ENCODE results near the gene RPAP3.
A peak's percentile ranks its signal among the peaks of the same experiment; 100 is the strongest.
"Not testable (repeated sequence)": the region's sequence is repeated elsewhere in the genome, so short reads cannot be mapped to it uniquely, and the experiment has no call there.

The RPAP3 gene

DNA sequence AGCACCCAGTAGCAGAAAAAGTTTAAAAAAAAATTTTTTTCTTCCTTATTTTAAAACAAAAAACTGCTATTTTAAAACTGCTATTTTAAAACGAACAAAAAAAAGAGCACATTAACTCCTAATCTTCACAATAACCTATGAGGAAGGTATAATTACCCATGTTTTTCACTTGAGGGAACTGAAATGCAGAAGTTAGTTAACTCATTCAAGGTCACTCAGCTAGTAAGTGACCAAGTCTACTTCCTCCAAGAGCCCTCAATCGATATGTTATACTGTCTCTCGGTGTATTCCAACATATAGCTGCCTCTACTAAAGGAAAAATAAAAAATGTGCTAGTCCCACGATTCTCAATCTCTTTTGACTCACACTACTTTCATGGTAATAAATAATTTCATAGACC lies 7.8 kb downstream of the RPAP3 start:
- FAIRE-seq (peak; percentile 44), DNase-seq (ENCODE audit: extremely low spot score, insufficient read length, low read depth) (no peak)

DNA sequence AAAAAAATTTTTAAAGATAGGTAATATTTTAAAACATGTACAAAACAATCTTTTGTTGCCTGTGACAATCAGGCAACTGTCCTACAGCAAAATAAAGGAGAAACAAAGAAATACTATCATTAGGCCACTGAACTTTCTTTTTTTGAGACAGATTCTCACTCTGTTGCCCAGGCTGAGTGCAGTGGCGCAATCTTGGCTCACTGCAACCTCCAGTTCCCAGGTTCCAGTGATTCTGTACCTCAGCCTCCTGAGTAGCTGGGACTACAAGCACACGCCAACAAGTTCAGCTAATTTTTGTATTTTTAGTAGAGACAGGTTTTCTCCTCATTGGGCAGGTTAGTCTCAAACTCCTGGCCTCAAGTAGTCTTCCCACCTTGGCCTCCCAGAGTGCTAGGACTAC lies 16.6 kb downstream of the RPAP3 start:
- DNase-seq (ENCODE audit: extremely low spot score, insufficient read length, low read depth) (no peak), FAIRE-seq (no peak)

DNA sequence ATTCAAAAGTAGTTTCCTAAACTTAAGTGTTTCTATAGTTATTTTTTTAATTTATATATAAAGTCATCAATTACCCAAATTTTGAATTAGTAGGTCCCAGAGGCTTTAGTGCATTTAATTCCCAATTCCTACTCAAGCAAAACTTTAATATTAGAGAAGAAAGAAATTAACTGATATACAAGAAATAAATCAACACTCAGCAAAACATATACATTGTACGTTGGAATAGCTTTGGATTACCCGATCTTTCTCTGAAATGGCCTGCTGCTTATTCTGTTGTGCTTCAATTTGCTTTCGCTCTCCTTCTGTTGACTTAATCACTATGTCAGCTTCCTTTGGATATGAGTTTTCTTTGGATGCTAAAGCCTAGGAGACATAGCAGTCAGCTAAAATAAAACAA lies 18.2 kb downstream of the RPAP3 start:
- FAIRE-seq (no peak), DNase-seq (ENCODE audit: extremely low spot score, insufficient read length, low read depth) (no peak)

DNA sequence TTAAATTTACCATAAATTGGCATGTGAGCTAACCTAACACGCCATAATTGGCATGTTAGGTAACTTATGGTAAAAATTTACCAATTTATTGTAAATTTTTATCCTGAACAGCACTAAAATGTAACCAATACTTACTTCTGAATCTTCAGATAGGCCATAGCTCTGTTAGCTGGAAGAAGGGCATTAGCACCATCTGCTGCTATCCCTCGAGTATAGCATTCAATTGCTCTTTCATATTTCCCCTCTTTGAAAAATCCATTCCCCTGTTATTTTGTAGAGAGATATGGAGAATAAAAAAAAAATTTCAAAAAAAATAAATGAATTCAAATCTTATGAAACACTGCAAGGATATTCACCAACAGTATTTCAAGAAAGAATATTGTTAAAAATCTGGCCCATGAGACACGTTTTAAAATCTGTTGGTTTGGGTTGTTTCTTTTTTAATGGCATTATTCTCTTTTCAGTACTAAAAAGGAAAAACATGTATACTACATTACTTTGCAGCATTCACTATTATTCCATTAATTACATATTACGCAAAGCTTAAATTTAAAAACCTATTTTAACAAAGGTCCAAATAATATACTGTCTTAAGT lies 19.1 kb downstream of the RPAP3 start:
- peak; percentile 70 for FAIRE-seq
- no peak for DNase-seq (ENCODE audit: extremely low spot score, insufficient read length, low read depth)

DNA sequence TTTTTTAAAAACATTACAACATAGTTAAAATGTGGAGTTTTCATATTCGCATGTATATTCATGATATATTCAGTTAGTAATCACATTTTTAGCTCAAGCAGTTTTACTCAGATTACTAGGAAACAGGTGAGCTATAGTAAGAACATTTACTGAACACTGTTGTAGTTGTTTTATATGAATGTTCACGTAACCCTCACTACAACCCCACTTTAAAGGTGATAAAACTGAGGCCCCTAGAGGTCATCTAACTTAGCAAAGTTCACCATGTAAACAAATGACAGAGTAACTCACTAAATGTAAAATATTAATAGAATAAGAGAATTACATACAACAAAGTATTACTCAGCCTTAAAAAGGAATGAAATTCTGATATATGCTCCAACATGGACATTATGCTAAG lies 26.0 kb downstream of the RPAP3 start:
- FAIRE-seq (no peak), DNase-seq (ENCODE audit: extremely low spot score, insufficient read length, low read depth) (no peak)

DNA sequence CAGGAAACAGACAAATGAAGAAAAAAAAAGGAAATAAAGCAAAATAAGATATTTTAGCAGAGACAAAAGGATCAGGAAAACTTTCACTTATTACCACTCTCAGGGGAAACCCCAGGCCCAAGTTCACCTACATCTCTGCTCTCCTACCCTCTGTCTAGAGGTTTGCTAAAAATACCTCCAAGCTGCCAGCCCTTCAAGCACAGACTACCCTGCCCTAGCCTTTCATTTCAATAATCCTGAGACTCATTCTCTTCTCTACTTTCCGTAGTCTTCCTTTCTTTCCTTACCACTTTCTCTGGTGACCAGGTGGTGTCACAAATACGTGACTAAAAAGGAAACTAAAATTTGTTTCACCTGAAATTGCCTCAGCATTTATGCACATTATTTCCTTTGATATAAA lies 33.8 kb downstream of the RPAP3 start:
- peak; percentile 64 for FAIRE-seq
- no peak for DNase-seq (ENCODE audit: extremely low spot score, insufficient read length, low read depth)

DNA sequence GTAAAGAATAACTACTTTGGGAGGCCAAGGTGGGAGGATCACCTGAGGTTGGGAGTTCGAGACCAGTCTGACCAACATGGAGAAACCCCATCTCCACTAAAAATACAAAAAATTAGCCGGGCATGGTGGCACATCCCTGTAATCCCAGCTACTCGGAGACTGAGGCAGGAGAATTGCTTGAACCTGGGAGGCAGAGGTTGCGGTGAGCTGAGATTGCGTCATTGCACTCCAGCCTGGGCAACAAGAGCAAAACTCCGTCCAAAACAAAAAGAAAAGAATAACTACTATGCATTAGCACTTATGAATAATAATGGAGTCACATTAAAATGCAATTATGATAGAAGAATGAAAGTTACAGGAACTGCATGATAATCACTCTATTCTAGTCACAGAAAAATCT lies 37.9 kb downstream of the RPAP3 start:
- FAIRE-seq; DNase-seq (ENCODE audit: extremely low spot score, insufficient read length, low read depth): not testable (repeated sequence)

DNA sequence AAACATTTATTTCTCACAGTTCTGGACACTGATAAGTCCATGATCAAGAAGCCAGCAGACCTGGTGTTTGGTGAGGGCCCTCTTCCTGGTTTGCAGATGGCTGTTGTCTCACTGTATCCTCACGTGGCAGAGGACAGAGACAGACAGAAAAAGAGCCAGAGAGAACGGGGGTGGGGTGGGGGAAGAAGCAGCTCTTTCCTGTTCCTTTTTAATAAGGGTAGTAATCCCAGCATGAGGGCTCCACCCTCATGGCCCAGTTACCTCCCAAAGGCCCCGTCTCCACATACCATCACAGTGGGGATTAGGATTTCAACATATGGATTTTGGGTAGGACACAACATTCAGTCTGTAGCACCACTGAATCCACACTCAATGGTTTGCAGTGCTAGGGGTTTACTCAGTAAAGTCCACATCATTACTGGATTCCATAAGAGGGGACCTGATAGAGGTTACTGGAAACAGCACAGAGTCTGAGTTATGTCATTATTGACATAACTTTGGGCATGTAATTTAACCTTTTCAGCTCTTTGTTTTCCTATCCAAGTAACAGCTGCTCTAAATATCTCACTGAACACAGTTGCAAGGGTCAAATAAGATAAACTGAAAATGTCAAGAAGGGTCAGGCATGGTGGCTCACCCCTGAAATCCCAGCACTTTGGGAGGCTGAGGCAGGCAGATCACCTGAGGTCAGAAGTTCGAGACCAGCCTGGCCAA lies 53.2 kb downstream of the RPAP3 start:
- no peak for DNase-seq (ENCODE audit: extremely low spot score, insufficient read length, low read depth)
- FAIRE-seq: no peak

DNA sequence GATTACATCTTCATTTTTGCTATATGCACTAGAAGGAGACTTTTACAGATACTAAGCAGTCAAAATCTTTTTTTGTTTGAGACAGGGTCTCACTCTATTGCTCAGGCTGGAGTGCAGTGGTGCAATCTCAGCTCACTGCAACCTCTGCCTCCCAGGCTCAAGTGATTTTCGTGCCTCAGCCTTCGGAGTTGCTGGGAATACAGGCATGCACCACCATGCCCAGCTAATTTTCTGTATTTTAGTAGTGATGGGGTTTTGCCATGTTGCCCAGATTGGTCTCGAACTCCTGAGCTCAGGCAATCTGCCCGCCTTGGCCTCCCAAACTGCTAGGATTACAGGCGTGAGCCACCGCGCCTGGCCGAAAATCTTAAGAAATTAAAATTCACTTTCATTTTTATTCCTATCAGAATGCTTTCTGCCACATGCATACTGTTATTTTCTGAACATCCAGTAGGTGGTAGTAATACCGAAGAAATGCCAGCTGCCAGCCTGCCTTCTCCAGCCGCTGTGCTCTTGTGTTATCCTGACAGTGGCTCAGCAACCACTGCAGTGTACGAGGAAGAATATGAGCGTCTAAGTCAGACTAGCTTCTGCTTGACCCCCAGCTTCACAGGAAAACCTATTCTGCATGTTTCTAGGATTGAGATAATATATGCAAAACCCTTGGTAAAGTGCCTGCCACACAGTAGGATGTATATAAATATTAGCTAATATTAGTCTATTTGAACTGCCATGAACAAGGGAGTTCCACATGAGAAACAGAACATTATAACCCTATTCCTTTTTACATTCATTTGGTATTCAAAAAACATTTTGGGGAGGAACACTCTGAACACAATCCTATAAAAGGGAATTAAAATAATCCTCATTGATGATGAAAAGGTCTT lies 54.2 kb downstream of the RPAP3 start:
- FAIRE-seq (peak; percentile 26), DNase-seq (ENCODE audit: extremely low spot score, insufficient read length, low read depth) (no peak)

DNA sequence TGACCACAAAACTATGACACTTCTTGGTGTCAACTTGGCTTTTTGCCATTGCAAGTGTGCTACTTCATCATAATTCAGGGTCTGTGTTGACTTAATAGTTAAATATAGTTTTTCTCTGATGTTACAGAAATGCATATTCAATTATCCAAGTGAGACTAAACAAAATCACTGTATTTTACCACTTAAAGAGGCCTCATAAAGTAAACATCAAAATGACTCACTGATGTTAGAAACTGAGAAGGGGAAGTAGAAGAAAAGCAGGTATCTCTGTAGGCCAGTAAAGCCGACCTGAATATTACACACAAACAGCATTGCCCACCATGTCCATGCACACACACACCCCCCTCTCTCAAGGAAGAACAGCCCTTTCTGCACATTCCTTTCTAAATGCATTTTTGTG lies 55.4 kb downstream of the RPAP3 start:
- FAIRE-seq: peak; percentile 76

DNA sequence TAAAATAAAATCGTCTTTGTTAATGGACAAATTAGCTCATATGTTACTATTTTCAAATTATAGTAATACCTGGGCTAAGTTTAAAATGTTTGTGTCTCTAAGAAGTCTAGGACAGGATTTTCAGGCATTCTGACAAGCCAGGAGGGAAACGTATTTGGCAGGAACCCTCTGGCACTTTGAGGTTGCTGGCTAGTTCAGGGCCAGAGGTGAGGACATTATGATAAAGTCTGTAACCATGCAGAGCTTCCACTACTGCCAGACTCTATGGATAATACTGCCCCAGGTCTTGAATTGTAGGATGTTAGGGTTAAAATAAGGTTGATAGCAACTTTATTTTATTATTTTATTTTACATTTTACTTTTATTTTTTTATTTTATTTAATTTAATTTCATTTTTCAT lies 56.4 kb downstream of the RPAP3 start:
- FAIRE-seq (no peak), DNase-seq (ENCODE audit: extremely low spot score, insufficient read length, low read depth) (no peak)

More for the DNA sequence above, 55.4 kb downstream of the RPAP3 start:
- no peak for DNase-seq (ENCODE audit: extremely low spot score, insufficient read length, low read depth)

DNA sequence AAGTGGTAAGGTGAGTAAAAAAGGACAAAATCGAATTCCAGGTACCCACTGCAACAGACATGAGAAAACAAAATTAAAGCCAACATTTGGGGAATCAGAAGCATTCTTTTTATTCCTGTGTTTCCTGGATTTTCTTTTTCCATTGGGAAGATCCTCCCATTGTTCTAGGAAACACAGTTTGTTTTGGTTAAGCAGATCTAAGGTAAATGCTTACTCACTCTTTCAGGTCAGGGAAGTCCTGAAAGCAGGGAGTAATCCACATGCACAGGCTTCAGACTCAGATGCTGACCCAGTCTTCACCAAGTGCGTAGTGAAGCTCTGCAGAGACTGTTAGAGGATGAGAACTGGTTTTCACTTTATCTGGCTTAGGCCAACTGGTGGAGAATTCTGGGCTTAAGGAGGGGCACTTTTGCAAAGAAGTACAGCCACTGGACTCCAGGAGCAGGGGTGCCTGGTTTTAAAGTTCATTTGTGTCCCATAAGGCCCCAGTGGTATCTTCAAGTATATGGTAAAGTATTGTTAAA lies 57.7 kb downstream of the RPAP3 start:
- FAIRE-seq: no peak
- DNase-seq (ENCODE audit: extremely low spot score, insufficient read length, low read depth): no peak

DNA sequence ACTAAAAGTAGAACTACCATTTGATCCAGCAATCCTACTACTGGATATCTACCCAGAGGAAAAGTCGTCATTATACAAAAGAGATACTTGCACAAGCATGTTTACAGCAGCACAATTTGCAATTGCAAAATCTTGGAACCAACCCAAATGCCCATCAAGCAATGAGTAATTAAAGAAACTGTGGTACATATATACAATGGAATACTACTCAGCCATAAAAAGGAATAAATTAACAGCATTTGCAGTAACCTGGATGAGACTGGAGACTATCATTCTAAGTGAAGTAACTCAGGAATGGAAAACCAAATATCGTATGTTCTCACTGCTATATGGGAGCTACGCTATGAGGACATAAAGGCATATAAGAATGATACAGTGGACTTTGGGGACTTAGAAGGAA lies 63.5 kb downstream of the RPAP3 start:
- FAIRE-seq; DNase-seq (ENCODE audit: extremely low spot score, insufficient read length, low read depth): not testable (repeated sequence)

DNA sequence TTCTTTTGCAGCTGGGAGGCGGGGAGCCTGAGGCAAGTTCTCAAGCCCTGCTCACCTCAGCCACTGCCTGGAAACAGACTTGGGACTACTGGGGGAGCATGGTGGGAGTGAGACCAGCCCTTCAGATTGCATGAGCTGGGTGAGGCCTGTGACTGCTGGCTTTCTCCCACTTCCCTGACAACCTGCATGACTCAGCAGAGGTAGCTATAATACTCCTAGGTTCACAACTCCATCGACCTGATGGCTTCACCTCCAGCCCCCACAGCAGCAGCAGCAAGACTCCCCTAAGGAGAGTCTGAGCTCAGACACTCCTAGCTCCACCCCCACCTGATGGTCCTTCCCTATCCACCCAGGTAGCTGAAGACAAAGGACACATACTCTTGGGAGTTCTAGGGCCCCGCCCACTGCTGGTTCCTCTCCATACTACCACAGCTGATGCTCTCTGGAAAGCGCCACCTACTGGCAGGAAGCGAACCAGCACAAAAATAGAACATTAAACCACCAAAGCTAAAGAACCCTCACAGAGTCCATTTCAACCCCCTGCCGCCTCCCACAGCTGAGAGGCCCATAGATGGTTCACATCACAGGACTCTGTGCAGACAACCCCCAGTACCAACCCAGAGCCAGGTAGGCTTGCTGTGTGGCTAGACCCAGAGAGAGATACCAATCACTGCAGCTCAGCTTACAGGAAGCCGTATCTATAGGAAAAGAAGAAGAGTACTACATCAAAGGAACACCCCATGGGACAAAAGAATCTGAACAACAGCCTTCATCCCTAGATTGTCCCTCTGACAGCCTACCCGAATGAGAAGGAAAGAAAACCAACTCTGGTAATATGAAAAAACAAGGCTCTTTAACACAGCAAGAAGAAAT lies 68.7 kb downstream of the RPAP3 start:
- FAIRE-seq (peak; percentile 71), DNase-seq (ENCODE audit: extremely low spot score, insufficient read length, low read depth) (no peak)

DNA sequence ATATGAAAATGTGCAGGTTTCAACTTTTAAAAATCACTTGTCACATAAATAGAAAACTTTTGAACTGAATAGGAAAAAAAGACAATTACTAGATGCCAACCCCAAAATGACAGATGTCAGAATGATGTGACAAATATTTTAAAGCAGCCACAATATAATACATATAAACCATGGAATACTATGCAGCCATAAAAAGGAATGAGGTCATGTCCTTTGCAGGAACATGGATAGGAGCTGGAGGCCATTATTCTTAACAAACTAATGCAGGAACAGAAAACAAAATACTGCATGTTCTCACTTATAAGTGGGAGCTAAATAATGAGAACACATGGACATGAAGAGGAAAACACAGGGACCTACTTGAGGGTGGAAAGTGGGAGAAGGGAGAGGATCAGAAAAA lies 70.1 kb downstream of the RPAP3 start:
- DNase-seq (ENCODE audit: extremely low spot score, insufficient read length, low read depth); FAIRE-seq: not testable (repeated sequence)

DNA sequence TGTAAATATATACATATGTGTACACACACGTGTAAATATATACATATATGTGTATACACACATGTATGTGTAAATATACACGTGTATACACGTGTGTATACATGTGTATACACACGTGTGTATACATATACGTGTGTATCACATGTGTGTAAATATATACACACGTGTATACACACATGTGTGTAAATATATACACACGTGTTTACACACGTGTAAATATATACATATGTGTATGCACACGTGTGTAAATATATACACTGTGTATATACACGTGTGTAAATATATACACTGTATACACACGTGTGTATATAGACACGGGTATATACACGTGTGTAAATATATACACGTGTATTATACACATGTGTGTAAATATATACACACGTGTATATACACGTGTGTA lies 71.7 kb downstream of the RPAP3 start:
- no peak for FAIRE-seq
- DNase-seq (ENCODE audit: extremely low spot score, insufficient read length, low read depth): no peak

DNA sequence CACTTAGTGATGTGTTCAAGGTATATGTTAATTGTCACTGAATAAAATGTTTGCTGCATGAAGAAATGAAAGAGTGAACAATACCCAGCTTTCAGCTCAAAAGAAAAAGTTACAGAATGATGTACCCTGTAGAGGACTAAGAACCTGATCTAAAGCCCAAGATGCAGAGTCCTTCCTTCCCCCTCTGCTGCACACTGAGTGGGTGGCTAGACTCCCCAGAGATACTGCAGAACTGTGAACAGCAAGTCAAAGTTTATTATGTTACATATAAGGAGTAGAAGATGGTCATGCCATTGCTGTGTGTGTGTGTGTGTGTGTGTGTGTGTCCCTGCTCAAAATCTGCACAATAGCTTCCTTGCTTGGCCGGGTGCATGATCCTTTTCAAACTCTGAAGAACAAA lies 83.9 kb downstream of the RPAP3 start:
- FAIRE-seq (no peak), DNase-seq (ENCODE audit: extremely low spot score, insufficient read length, low read depth) (no peak)

DNA sequence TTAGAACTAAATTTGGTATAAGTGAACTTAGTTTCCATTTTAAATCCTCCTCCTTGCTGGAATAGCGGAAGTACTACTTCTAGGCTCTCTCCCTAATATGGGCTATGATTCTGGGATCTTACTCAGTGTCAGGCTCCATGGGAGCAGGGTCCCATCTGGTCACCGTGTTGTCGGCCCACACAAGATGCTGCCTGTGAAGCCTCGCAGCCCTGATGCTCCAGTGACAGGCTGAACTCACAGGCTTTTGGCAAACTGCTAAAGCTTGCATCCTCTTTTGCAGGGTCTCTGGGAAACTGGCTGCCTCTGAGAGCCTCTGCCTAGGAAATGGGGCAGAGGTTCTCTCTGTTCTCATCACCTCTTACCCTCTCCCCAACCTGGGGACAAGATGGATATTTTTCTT lies 88.4 kb downstream of the RPAP3 start:
- DNase-seq (ENCODE audit: extremely low spot score, insufficient read length, low read depth): no peak
- FAIRE-seq: no peak

DNA sequence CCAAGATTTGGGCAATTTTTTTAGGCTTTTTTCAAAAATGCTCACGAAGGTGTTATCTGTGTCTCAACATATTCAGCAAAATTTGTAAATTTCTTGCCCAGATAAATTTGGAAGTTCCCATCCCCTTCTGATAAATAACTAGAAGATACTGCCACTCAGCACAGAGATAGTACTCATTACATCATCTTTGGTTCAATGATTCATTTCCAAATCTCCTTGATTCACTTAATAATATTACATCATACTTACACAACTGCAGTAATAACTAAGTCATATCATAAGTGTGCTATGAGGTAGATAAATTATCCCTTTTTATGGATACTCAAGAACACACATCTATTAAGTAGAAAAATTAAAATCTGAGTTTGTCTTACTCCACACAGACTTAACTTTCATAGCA lies 89.4 kb downstream of the RPAP3 start:
- DNase-seq (ENCODE audit: extremely low spot score, insufficient read length, low read depth) (no peak), FAIRE-seq (no peak)

DNA sequence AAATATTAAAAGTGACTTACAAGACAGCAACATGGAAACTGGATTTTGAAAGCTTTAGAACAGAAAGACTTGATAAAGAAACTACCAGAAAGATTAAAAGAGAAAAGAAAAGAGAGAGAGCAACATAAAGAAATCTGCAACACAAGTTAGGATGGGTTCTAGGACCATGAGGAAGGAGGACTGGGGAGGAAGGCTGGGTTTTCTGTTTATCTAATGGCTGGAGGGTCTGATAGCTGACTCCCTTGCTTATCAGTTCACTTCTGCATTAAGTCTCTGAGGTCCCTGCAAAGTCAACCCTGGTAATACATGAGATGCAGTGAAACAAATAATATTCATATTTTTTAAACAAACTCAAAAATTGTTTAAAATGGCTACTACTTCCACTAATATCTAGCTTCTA lies 90.1 kb downstream of the RPAP3 start:
- no peak for FAIRE-seq

More for the DNA sequence above, 90.1 kb downstream of the RPAP3 start:
- no peak for DNase-seq (ENCODE audit: extremely low spot score, insufficient read length, low read depth)

Data from GM18507 (cell line).